HepG2 (cell line): Measurements from ENCODE around the gene MAP2K2. TPM values are rescaled to one million over a fixed set of nuclear protein-coding genes. Genes with fewer than 3 reads are reported as not detected.

Experiments
- HOXD1 ChIP-seq: sonication (generic); formaldehyde crosslinking; IDR thresholded peaks from 2 replicates; pipeline ENCODE4 v1.5.0; 2020; ENCODE audit warnings: missing genetic modification reagents
- MEIS2 ChIP-seq: sonication (generic); formaldehyde crosslinking; IDR thresholded peaks from 2 replicates; pipeline ENCODE4 v1.9.0; 2021; ENCODE audit warnings: mild to moderate bottlenecking, missing genetic modification reagents
- TBX2 ChIP-seq: sonication (generic); formaldehyde crosslinking; IDR thresholded peaks from 2 replicates; pipeline ENCODE4 v1.5.0; 2020; ENCODE audit warnings: missing genetic modification reagents, mild to moderate bottlenecking, borderline replicate concordance
- ZBTB39 ChIP-seq: sonication (generic); formaldehyde crosslinking; IDR thresholded peaks from 2 replicates; pipeline ENCODE4 v1.5.0; 2020; ENCODE audit warnings: missing genetic modification reagents
- ZFP82 ChIP-seq: sonication (generic); formaldehyde crosslinking; IDR thresholded peaks from 2 replicates; pipeline ENCODE4 v1.5.1; 2020; ENCODE audit warnings: mild to moderate bottlenecking, missing genetic modification reagents, borderline replicate concordance
- ZNF142 ChIP-seq: sonication (generic); formaldehyde crosslinking; IDR thresholded peaks from 2 replicates; pipeline ENCODE4 v1.4.0; 2020; ENCODE audit warnings: missing genetic modification reagents
- ZNF317 ChIP-seq: sonication (generic); formaldehyde crosslinking; IDR thresholded peaks from 2 replicates; pipeline ENCODE4 v1.5.0; 2020; ENCODE audit warnings: mild to moderate bottlenecking, missing genetic modification reagents
- ZNF580 ChIP-seq: IDR thresholded peaks from 2 replicates; pipeline ENCODE4 v1.6.1; 2016; ENCODE audit warnings: low read depth, borderline replicate concordance
- ZNF724P ChIP-seq: sonication (generic); formaldehyde crosslinking; IDR thresholded peaks from 2 replicates; pipeline ENCODE4 v1.8.0; 2022; ENCODE audit warnings: missing genetic modification reagents, borderline replicate concordance
- ZNF766 ChIP-seq: sonication (generic); formaldehyde crosslinking; IDR thresholded peaks from 2 replicates; pipeline ENCODE4 v1.5.0; 2020; ENCODE audit warnings: missing genetic modification reagents, borderline replicate concordance
- polyA plus RNA-seq, 8 experiments: library from polyadenylated mRNA; depleted of rRNA in 3 of 8; stranded (reverse) in 7 of 8; unstranded in 1 of 8; fragments of >200 nt; fragmentation: Illumina TruSeq in 4 of 8; extraction: Trizol in 4 of 8; gene quantifications; 2 replicates each; pipeline versions ENCODE4 v1.2.1 to v1.2.3, GENCODE V29; 2011 to 2016; ENCODE audit warnings: low read depth in 4 of 8, missing spikeins in 1 of 8, mixed read lengths in 1 of 8; ENCODE audit not compliant: insufficient read depth in 1 of 8
- total RNA-seq, 5 experiments: library from RNA; depleted of rRNA; stranded (reverse); fragments of >200 nt; fragmentation: Illumina TruSeq; extraction: Trizol; gene quantifications; 2 replicates each; pipeline ENCODE4 v1.2.3, GENCODE V29; 2016; ENCODE audit warnings: low read depth in 1 of 5

The MAP2K2 gene
- total and polyA plus RNA-seq, 2 of the 13 experiments (the other 11 are each of a cell fraction or from before 2014, with no cell fraction given), result 70.3 to 80.9 TPM

GRCh38 chr19:4172861-4173473 lies 49.0 kb upstream of the MAP2K2 start (continued):
- TF ChIP-seq ZNF724P (CRISPR knock-in tag) (no peak), ZNF317 (0 out of 2 replicates have a peak, but pooled peaks have one; percentile 25), ZNF580 (CRISPR knock-in tag) (peak; percentile 74; the same call in 1 of the 2 replicates), TBX2 (CRISPR knock-in tag) (peak; percentile 64; the same call in 1 of the 2 replicates), HOXD1 (CRISPR knock-in tag) (peak; percentile 65; the same call in 1 of the 2 replicates), ZNF142 (peak; percentile 40; the same call in 1 of the 2 replicates), ZBTB39 (CRISPR knock-in tag) (no peak), ZFP82 (CRISPR knock-in tag) (0 out of 2 replicates have a peak, but pooled peaks have one; percentile 28), MEIS2 (CRISPR knock-in tag) (peak; percentile 73; the same call in 1 of the 2 replicates), ZNF766 (no peak)
